CD4-positive, alpha-beta T cell treated with Interleukin-2 at 100 ng/mL for 4 hours (primary cell): ENCODE data around the gene IRS1.
"Not testable (repeated sequence)": the region's sequence is repeated elsewhere in the genome, so short reads cannot be mapped to it uniquely, and the experiment has no call there.

Experiments
- DNase-seq: peaks from one replicate; pipeline ENCODE4 v3.0.0-alpha.2; 2020; ENCODE audit warnings: low spot score

Gene IRS1

GRCh38 chr2:226799211-226799975, at the start of gene IRS1:
TSS of gene IRS1 (minus strand) at chr2:226799820. CDS start at chr2:226798738, 1,082 bp downstream.
- peak; percentile 45 for DNase-seq

- DNase-seq = no peak
Observed at GRCh38 chr2:226849349-226849748, 49.7 kb upstream of the IRS1 start.

GRCh38 chr2:226847511-226847910, 47.9 kb upstream of the IRS1 start:
- DNase-seq = no peak

GRCh38 chr2:226847090-226847489, 47.5 kb upstream of the IRS1 start:
- no peak for DNase-seq

GRCh38 chr2:226845386-226846116, 45.9 kb upstream of the IRS1 start:
- DNase-seq = no peak

GRCh38 chr2:226843001-226843400, 43.4 kb upstream of the IRS1 start:
- not testable (repeated sequence) for DNase-seq

GRCh38 chr2:226839951-226840350, 40.3 kb upstream of the IRS1 start:
- no peak for DNase-seq

- DNase-seq = peak; percentile 10
Observed at GRCh38 chr2:226839161-226839560, 39.5 kb upstream of the IRS1 start.

- peak; percentile 19 for DNase-seq
Observed at GRCh38 chr2:226838722-226839121, 39.1 kb upstream of the IRS1 start.

GRCh38 chr2:226837787-226838603, 38.4 kb upstream of the IRS1 start:
- peak; percentile 16 for DNase-seq

- no peak for DNase-seq
Observed at GRCh38 chr2:226837334-226837733, 37.7 kb upstream of the IRS1 start.

- DNase-seq = no peak
Observed at GRCh38 chr2:226836548-226836885, 36.9 kb upstream of the IRS1 start.

GRCh38 chr2:226835796-226836547, 36.4 kb upstream of the IRS1 start, which contains the start of gene RHBDD1:
TSS of gene RHBDD1 (plus strand) at chr2:226836054. CDS start at chr2:226864694, 28,640 bp downstream.
- peak; percentile 93 for DNase-seq

GRCh38 chr2:226835420-226835795, 35.8 kb upstream of the IRS1 start:
- DNase-seq = peak; percentile 20

- DNase-seq = not testable (repeated sequence)
Observed at GRCh38 chr2:226834880-226835279, 35.3 kb upstream of the IRS1 start.

GRCh38 chr2:226832061-226832460, 32.4 kb upstream of the IRS1 start:
- no peak for DNase-seq

- DNase-seq = no peak
Observed at GRCh38 chr2:226831266-226831665, 31.6 kb upstream of the IRS1 start.

GRCh38 chr2:226829721-226830631, 30.4 kb upstream of the IRS1 start:
- DNase-seq = no peak

- DNase-seq = no peak
Observed at GRCh38 chr2:226828191-226828590, 28.6 kb upstream of the IRS1 start.

- DNase-seq = no peak
Observed at GRCh38 chr2:226825056-226825455, 25.4 kb upstream of the IRS1 start.

GRCh38 chr2:226818930-226819329, 19.3 kb upstream of the IRS1 start:
- no peak for DNase-seq
